ENCODE results near the gene MCFD2. TPM values are rescaled to one million over a fixed set of nuclear protein-coding genes. Genes with fewer than 3 reads are reported as not detected.

The MCFD2 gene
- total RNA-seq, 2 experiments from 2014 or later, result 40.5 to 42.0 TPM

DNA sequence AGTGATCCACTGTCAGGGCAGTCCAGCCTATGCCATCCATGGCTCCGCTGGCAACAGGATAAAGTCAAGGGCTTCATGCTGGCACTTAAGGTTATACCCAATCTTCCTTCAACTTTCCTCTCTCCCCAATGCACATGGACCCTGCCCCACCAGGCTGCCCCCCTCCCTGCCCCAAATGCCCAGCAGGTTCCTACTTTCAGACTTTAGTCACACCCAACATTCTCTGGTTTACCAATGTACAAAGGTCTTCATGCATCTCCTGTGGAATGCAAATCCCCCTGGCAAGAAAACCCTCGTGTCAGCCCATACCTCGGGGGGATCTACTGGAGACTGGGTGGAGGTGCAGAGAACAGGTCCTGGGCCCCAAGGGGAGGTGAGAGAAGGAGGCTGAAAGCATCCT lies 59.3 kb downstream of the MCFD2 start:
- no peaks in the 10 kb centered on the region for H3K9me3 Mint-ChIP-seq (ENCODE audit: low read depth)
- DNase-seq (no peak), ATAC-seq (no peak)
- no peaks in the 10 kb centered on the region for H3K36me3 Mint-ChIP-seq (ENCODE audit: low read depth)
- ChIA-PET CTCF (no interaction called here), POLR2A (no interaction called here)
- H3K27ac Mint-ChIP-seq, result no peak overlapping the region
- no peak overlapping the region for H3K4me3 Mint-ChIP-seq
- no peaks in the 10 kb centered on the region for H3K4me1 Mint-ChIP-seq
- no peaks in the 10 kb centered on the region for H3K27me3 Mint-ChIP-seq
- intact Hi-C loops (cut with DNase I, micrococcal nuclease), result no loop called here

DNA sequence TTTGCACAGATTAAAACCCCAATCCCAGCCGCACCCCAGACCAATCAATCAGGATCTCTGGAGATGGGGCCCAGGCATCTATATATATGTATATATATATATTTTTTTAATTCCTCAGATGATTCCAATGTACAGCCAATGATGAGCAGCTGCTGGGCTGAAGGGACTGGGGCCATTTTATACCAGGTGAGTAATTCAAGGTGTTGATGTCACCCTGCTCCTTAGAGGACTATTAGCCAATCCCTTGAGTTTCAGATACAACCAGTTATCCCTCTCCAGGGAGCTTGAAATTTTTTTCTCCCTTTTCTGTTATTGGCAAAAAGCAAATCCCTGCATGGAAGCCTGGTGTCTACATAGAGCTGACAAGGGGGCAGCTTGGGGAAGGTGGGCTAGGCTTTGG lies 59.8 kb downstream of the MCFD2 start:
- H3K9me3 Mint-ChIP-seq (ENCODE audit: low read depth), result no peaks in the 10 kb centered on the region
- ATAC-seq, result no peak
- intact Hi-C loops (cut with DNase I, micrococcal nuclease), result no loop called here
- no peaks in the 10 kb centered on the region for H3K36me3 Mint-ChIP-seq (ENCODE audit: low read depth)
- H3K27ac Mint-ChIP-seq, result no peak overlapping the region
- ChIA-PET CTCF (no interaction called here), POLR2A (no interaction called here)
- no peaks in the 10 kb centered on the region for H3K4me1 Mint-ChIP-seq
- no peak for DNase-seq
- no peaks in the 10 kb centered on the region for H3K27me3 Mint-ChIP-seq
- no peak overlapping the region for H3K4me3 Mint-ChIP-seq

DNA sequence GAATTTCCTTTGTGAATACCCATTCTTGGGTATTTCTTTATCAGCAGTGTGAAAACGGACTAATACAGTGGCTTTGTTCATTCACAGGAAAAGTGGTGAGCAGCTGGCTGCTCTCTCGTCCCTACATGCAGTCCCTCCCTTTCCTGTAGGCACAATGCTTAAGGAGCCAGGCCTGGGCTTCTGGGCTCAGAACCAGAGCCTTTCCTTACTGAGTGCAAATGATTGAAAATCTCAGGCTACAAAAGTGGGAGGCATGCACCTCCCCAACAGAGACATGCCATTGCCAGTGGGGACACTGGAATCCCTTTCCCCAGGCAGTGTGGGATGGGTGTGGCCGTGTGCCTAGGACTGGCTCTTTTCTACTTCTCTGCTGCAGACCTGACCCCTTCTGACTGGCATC lies 61.3 kb downstream of the MCFD2 start:
- H3K27ac Mint-ChIP-seq, result no peak overlapping the region
- ATAC-seq (no peak), DNase-seq (no peak)
- no peaks in the 10 kb centered on the region for H3K9me3 Mint-ChIP-seq (ENCODE audit: low read depth)
- H3K4me1 Mint-ChIP-seq, result no peaks in the 10 kb centered on the region
- H3K36me3 Mint-ChIP-seq (ENCODE audit: low read depth), result no peaks in the 10 kb centered on the region
- H3K4me3 Mint-ChIP-seq, result no peak overlapping the region
- intact Hi-C loops (cut with DNase I, micrococcal nuclease), result no loop called here
- H3K27me3 Mint-ChIP-seq, result no peaks in the 10 kb centered on the region
- POLR2A ChIA-PET, result no interaction called here
- CTCF ChIA-PET, result no interaction called here

DNA sequence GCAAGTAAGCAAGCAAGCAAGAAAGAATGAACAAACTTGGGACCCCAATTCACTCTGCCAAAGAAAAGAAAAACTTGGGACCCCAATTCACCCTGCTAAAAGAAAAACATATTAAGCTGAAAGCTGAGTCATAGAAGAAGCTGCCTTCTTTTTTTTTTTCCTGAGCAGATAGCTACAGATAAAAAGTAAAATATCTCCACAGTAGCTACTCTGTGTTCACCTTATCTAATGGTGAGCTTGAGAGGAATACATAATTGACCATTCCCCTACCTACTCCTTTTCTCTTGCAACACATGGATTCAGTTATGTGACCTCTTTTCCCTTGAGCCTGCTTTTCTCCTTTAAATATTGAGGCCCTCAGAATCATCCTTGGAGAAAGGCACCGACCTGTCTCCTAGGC lies 63.0 kb downstream of the MCFD2 start:
- intact Hi-C loops (cut with DNase I, micrococcal nuclease), result no loop called here
- ATAC-seq, result no peak
- H3K36me3 Mint-ChIP-seq (ENCODE audit: low read depth), result no peaks in the 10 kb centered on the region
- H3K4me3 Mint-ChIP-seq, result no peak overlapping the region
- ChIA-PET POLR2A (no interaction called here), CTCF (no interaction called here)
- H3K27ac Mint-ChIP-seq, result no peak overlapping the region
- DNase-seq, result no peak
- no peaks in the 10 kb centered on the region for H3K27me3 Mint-ChIP-seq
- H3K9me3 Mint-ChIP-seq (ENCODE audit: low read depth), result no peaks in the 10 kb centered on the region
- no peaks in the 10 kb centered on the region for H3K4me1 Mint-ChIP-seq

DNA sequence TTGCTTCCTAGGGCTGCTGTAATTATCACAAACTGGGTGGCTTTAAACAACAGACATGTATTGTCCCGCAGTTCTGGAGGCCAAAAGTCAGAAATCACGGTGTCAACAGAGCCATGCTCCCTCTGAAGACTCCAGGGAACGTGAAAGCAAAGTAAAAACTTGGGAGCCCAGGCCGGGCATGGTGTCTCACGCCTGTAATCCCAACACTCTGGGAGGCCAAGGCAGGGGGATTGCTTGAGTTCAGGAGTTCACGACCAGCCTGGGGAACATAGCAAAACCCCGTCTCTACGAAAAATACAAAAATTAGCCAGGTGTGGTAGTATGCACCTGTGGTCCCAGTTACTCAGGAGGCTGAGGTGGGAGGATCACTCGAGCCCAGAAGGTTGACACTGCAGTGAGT lies 63.5 kb downstream of the MCFD2 start:
- Mint-ChIP-seq H3K9me3 (ENCODE audit: low read depth) (no peaks in the 10 kb centered on the region), H3K27ac (no peak overlapping the region), H3K27me3 (no peaks in the 10 kb centered on the region), H3K4me3 (no peak overlapping the region), H3K4me1 (no peaks in the 10 kb centered on the region), H3K36me3 (ENCODE audit: low read depth) (no peaks in the 10 kb centered on the region)
- ChIA-PET CTCF (no interaction called here), POLR2A (no interaction called here)
- intact Hi-C loops (cut with DNase I, micrococcal nuclease), result no loop called here
- no peak for DNase-seq
- ATAC-seq, result no peak

Other genes starting within 250 kb of the MCFD2 start
- gene SOCS5, start 216.5 kb downstream of the MCFD2 start, total RNA-seq, result 1 to 10 TPM; 4.6 to 5.6 TPM
- gene TTC7A, start 25.4 kb upstream of the MCFD2 start, total RNA-seq, result 10 to 100 TPM; 46.5 to 50.1 TPM
- under 1 TPM; 0.14 to 0.23 TPM for gene STPG4, start 239.5 kb upstream of the MCFD2 start, total RNA-seq

Data from activated CD4-positive, alpha-beta T cell treated with anti-CD3 and anti-CD28 coated beads for 36 hours (primary cell).